Left kidney (tissue), 2 donors: ENCODE results near the gene PTPN18. TPM values are rescaled to one million over a fixed set of nuclear protein-coding genes. Genes with fewer than 3 reads are reported as not detected.
A peak's percentile ranks its signal among the peaks of the same experiment; 100 is the strongest.
"Not testable (repeated sequence)": the region's sequence is repeated elsewhere in the genome, so short reads cannot be mapped to it uniquely, and the experiment has no call there.

Source experiments
- DNase-seq: peaks from one replicate; pipeline ENCODE4 v3.0.0-alpha.2; 2013
- polyA plus RNA-seq: library from polyadenylated mRNA; unstranded; fragments of 120-200 nt; gene quantifications from one replicate; pipeline ENCODE4 v1.2.1, GENCODE V29; 2013; ENCODE audit not compliant: insufficient read length

The PTPN18 gene
- polyA plus RNA-seq, 1 donor = 41.1 TPM

- DNase-seq = no peak
Measured at GRCh38 chr2:130381145-130381544, 25.3 kb downstream of the PTPN18 start.

- DNase-seq = no peak
Measured at GRCh38 chr2:130381619-130382018, 25.8 kb downstream of the PTPN18 start.

GRCh38 chr2:130382313-130382917, 26.6 kb downstream of the PTPN18 start:
- DNase-seq = no peak

- DNase-seq = no peak
Measured at GRCh38 chr2:130385709-130386108, 29.9 kb downstream of the PTPN18 start.

GRCh38 chr2:130387071-130387400, 31.2 kb downstream of the PTPN18 start:
- no peak for DNase-seq

GRCh38 chr2:130387804-130388203, 31.9 kb downstream of the PTPN18 start:
- DNase-seq = no peak

- DNase-seq = no peak
Measured at GRCh38 chr2:130388221-130388907, 32.5 kb downstream of the PTPN18 start.

GRCh38 chr2:130389358-130389757, 33.5 kb downstream of the PTPN18 start:
- DNase-seq = no peak

- DNase-seq = no peak
Measured at GRCh38 chr2:130389783-130390182, 33.9 kb downstream of the PTPN18 start.

- DNase-seq = peak; percentile 18
Measured at GRCh38 chr2:130390460-130391057, 34.7 kb downstream of the PTPN18 start.

- DNase-seq = peak; percentile 69
Measured at GRCh38 chr2:130391058-130391871, 35.4 kb downstream of the PTPN18 start.

GRCh38 chr2:130391872-130392670, 36.2 kb downstream of the PTPN18 start:
- no peak for DNase-seq

GRCh38 chr2:130393318-130393910, 37.6 kb downstream of the PTPN18 start:
- DNase-seq = no peak

GRCh38 chr2:130406280-130406679, 50.4 kb downstream of the PTPN18 start:
- DNase-seq = not testable (repeated sequence)

- not testable (repeated sequence) for DNase-seq
Measured at GRCh38 chr2:130416693-130417092, 60.8 kb downstream of the PTPN18 start.

- not testable (repeated sequence) for DNase-seq
Measured at GRCh38 chr2:130418845-130419244, 63.0 kb downstream of the PTPN18 start.

Other genes with a start within 250 kb of the PTPN18 start
- gene POTEF, start 226.8 kb upstream of the PTPN18 start, polyA plus RNA-seq = 0.13 TPM
- gene CCDC74B, start 210.9 kb upstream of the PTPN18 start, polyA plus RNA-seq = 14.4 TPM
- 72.8 TPM for gene SMPD4, start 174.5 kb upstream of the PTPN18 start, polyA plus RNA-seq
- 62.2 TPM for gene MZT2B, start 173.8 kb upstream of the PTPN18 start, polyA plus RNA-seq
- 0.18 TPM for gene TUBA3E, start 157.6 kb upstream of the PTPN18 start, polyA plus RNA-seq
- 33.0 TPM for gene IMP4, start 13.2 kb upstream of the PTPN18 start, polyA plus RNA-seq
- gene POTEI, start 153.3 kb downstream of the PTPN18 start, polyA plus RNA-seq = 0.08 TPM
- gene CFC1B, start 165.2 kb downstream of the PTPN18 start, polyA plus RNA-seq = not detected
- gene CFC1, start 243.5 kb downstream of the PTPN18 start, polyA plus RNA-seq = not detected